Measurements from ENCODE around the gene SAFB2. TPM values are rescaled to one million over a fixed set of nuclear protein-coding genes. Genes with fewer than 3 reads are reported as not detected.

Gene SAFB2
- polyA plus RNA-seq, 1 experiment = 13.3 TPM

DNA sequence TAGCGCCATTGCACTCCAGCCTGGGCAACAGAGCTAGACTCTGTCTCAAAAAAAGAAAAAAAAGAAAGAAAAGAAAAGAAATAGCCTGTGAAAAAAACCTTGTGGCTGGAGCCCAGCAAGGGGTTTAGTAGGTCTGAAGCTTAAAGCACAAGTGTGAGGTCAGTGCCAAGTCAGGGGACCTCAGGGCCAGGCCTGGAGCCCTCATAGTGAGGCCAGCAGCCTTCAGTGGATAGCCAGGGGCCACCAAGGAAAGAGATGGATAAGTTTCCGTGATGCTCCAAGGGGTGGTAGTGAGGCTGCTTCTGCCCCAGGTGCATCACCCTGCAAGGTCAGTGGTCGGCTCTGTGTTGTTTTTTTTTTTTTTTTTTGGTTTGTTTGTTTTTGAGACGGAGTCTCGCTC, 67.7 kb downstream of the SAFB2 start:
- POLR2A ChIA-PET = interaction anchor here (1.1 kb wide), 1 partner anchor 51 kb away, joined by 14 read pairs; no protein-coding TSS in a partner anchor
- CTCF ChIA-PET = no interaction called here

DNA sequence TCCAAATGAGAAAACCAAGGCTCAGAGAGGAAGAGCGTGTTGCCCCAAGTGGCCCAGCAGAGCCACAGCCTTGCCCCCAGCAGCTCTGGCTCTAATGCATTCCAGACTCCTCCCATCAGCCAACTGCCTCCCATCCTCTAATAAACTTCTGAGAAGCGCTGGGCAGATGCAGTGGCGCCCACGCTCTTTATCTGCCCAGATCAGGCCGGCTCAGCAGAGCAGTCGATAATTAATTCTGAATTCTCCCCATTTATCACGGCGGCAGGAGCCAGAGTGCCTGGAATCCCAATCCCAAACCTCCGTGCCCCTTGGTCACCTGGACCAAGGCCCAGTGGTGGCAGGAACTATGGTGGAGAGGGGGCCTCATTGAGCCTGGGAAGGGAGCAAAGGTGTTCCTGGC, 68.7 kb downstream of the SAFB2 start:
- no peaks in the 10 kb centered on the region for H3K36me3 ChIP-seq (ENCODE audit: control insufficient read depth, insufficient read depth, low read length)
- POLR2A ChIA-PET = no interaction called here
- 0 out of 2 replicates have a peak, but pooled peaks cover 2% of the 10 kb centered on the region for H3K27me3 ChIP-seq (ENCODE audit: control insufficient read depth, insufficient read depth, low read length)
- TF ChIP-seq, protein P1, sequence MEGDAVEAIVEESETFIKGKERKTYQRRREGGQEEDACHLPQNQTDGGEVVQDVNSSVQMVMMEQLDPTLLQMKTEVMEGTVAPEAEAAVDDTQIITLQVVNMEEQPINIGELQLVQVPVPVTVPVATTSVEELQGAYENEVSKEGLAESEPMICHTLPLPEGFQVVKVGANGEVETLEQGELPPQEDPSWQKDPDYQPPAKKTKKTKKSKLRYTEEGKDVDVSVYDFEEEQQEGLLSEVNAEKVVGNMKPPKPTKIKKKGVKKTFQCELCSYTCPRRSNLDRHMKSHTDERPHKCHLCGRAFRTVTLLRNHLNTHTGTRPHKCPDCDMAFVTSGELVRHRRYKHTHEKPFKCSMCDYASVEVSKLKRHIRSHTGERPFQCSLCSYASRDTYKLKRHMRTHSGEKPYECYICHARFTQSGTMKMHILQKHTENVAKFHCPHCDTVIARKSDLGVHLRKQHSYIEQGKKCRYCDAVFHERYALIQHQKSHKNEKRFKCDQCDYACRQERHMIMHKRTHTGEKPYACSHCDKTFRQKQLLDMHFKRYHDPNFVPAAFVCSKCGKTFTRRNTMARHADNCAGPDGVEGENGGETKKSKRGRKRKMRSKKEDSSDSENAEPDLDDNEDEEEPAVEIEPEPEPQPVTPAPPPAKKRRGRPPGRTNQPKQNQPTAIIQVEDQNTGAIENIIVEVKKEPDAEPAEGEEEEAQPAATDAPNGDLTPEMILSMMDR (IDR thresholded peaks at IDR 0.05; ENCODE audit: insufficient read depth, low read depth, low read length) = no peak
- H3K4me3 ChIP-seq (ENCODE audit: low read depth, low read length) = no peak overlapping the region
- no peak for DNase-seq (ENCODE audit: low read depth)
- CTCF ChIA-PET = no interaction called here

More for the DNA sequence above, 67.7 kb downstream of the SAFB2 start:
- H3K36me3 ChIP-seq (ENCODE audit: control insufficient read depth, insufficient read depth, low read length) = no peaks in the 10 kb centered on the region
- H3K27me3 ChIP-seq (ENCODE audit: control insufficient read depth, insufficient read depth, low read length) = 0 out of 2 replicates have a peak, but pooled peaks cover 2% of the 10 kb centered on the region
- TF ChIP-seq, protein P1 (IDR thresholded peaks at IDR 0.05; ENCODE audit: insufficient read depth, low read depth, low read length) = no peak
- H3K4me3 ChIP-seq (ENCODE audit: low read depth, low read length) = no peak overlapping the region
- DNase-seq (ENCODE audit: low read depth) = no peak

DNA sequence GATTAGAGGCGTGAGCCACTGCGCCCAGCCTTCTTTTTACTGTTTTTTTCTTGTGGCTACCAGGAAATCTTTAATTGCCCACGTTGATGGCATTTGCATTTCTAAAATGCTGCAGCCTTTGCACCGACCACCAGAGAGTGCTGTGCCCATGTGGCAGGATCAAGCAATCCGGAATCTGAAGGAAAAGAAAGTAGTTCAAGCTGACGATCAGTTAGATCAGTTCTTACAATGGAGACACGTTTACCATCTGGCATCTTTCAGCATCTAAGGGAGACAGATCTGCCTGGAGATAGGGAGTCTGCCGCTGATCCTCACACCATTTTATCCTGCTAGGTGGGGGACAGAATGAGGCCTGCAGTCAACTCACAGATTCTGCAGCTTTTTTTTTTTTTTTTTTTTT, 74.7 kb downstream of the SAFB2 start:
- CTCF ChIA-PET = interaction anchor here (0.6 to 1.8 kb wide), 9 partner anchors 10 to 341 kb away, joined by 3 to 7 read pairs (median 4); no protein-coding TSS in a partner anchor
- DNase-seq (ENCODE audit: low read depth) = peak; percentile 8
- Histone ChIP-seq H3K36me3 (ENCODE audit: control insufficient read depth, insufficient read depth, low read length) (no peaks in the 10 kb centered on the region), H3K4me3 (ENCODE audit: low read depth, low read length) (no peak overlapping the region), H3K27me3 (ENCODE audit: control insufficient read depth, insufficient read depth, low read length) (no peaks in the 10 kb centered on the region)
- POLR2A ChIA-PET = no interaction called here
- TF ChIP-seq, protein P1 (IDR thresholded peaks at IDR 0.05; ENCODE audit: insufficient read depth, low read depth, low read length) = peak; percentile 75

DNA sequence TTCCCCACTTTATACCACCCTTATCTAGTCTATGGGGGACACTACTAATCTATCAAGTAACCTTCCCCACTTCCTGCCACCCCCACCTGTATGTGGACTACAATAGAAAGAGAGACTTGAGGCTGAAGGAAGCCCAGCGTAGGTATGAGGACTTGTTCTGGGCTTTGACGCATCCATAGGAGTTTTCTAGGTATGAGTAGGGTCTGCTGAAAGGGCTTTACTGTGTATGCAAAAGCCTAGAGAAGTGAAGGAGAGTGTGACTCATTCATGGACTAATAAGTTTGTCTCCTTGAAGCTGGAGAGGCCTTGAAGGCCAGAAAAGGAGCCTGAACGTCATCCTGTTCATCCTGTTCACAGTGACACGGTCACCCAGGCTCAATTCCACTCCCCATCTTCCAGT, 76.6 kb downstream of the SAFB2 start:
- TF ChIP-seq, protein P1 (IDR thresholded peaks at IDR 0.05; ENCODE audit: insufficient read depth, low read depth, low read length) = no peak
- ChIA-PET CTCF (interaction anchor here (1.3 kb wide), 1 partner anchor 9 kb away, joined by 3 read pairs; no protein-coding TSS in a partner anchor), POLR2A (no interaction called here)
- Histone ChIP-seq H3K4me3 (ENCODE audit: low read depth, low read length) (no peak overlapping the region), H3K27me3 (ENCODE audit: control insufficient read depth, insufficient read depth, low read length) (no peaks in the 10 kb centered on the region), H3K36me3 (ENCODE audit: control insufficient read depth, insufficient read depth, low read length) (no peaks in the 10 kb centered on the region)
- no peak for DNase-seq (ENCODE audit: low read depth)

DNA sequence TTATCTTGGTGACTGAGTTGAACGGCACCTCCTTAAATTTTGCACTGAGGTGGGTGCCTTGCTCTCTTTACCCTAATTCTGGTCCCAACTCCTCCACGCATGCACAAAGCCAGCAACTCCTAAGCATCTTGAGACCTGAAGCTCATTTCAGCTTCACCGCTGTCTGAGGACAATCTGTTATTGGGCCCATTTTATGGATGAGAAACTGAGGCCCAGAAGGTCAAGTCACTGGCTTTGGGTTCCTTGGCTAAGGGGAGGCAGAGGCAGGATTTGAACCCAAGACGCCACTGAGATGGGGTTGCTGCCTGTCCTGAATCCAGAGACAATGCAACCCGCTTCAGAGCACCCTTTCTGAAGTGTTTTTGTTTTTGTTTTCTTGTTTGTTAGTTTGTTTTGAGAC, 77.5 kb downstream of the SAFB2 start:
- no peak for DNase-seq (ENCODE audit: low read depth)
- TF ChIP-seq, protein P1 (IDR thresholded peaks at IDR 0.05; ENCODE audit: insufficient read depth, low read depth, low read length) = no peak
- no peaks in the 10 kb centered on the region for H3K36me3 ChIP-seq (ENCODE audit: control insufficient read depth, insufficient read depth, low read length)
- CTCF ChIA-PET = no interaction called here
- no peak overlapping the region for H3K4me3 ChIP-seq (ENCODE audit: low read depth, low read length)
- no peaks in the 10 kb centered on the region for H3K27me3 ChIP-seq (ENCODE audit: control insufficient read depth, insufficient read depth, low read length)
- POLR2A ChIA-PET = no interaction called here
